Measurements from ENCODE around the gene IGFBP4.
"Not testable (repeated sequence)": the region's sequence is repeated elsewhere in the genome, so short reads cannot be mapped to it uniquely, and the experiment has no call there.

Gene IGFBP4

GRCh38 chr17:40443196-40443987 lies at the start of gene IGFBP4:
Gene IGFBP4, plus strand, starts transcription at chr17:40443450. Its CDS starts 286 bp downstream, at chr17:40443736.
- peak; percentile 85 for DNase-seq (ENCODE audit: low spot score)

- DNase-seq (ENCODE audit: low spot score) = peak; percentile 46
Measured at GRCh38 chr17:40399185-40399584, 44.1 kb upstream of the IGFBP4 start.

- no peak for DNase-seq (ENCODE audit: low spot score)
Measured at GRCh38 chr17:40402668-40403067, 40.6 kb upstream of the IGFBP4 start.

GRCh38 chr17:40404003-40404402 lies 39.2 kb upstream of the IGFBP4 start:
- no peak for DNase-seq (ENCODE audit: low spot score)

- DNase-seq (ENCODE audit: low spot score) = no peak
Measured at GRCh38 chr17:40407460-40407859, 35.8 kb upstream of the IGFBP4 start.

GRCh38 chr17:40409540-40409939 lies 33.7 kb upstream of the IGFBP4 start:
- not testable (repeated sequence) for DNase-seq (ENCODE audit: low spot score)

- DNase-seq (ENCODE audit: low spot score) = peak; percentile 23
Measured at GRCh38 chr17:40410082-40410481, 33.2 kb upstream of the IGFBP4 start.

GRCh38 chr17:40411821-40412220 lies 31.4 kb upstream of the IGFBP4 start:
- no peak for DNase-seq (ENCODE audit: low spot score)

- no peak for DNase-seq (ENCODE audit: low spot score)
Measured at GRCh38 chr17:40412880-40413279, 30.4 kb upstream of the IGFBP4 start.

- DNase-seq (ENCODE audit: low spot score) = not testable (repeated sequence)
Measured at GRCh38 chr17:40414312-40414711, 28.9 kb upstream of the IGFBP4 start.

- peak; percentile 37 for DNase-seq (ENCODE audit: low spot score)
Measured at GRCh38 chr17:40415390-40415789, 27.9 kb upstream of the IGFBP4 start.

GRCh38 chr17:40416671-40417070 lies 26.6 kb upstream of the IGFBP4 start:
- DNase-seq (ENCODE audit: low spot score) = no peak

- peak; percentile 20 for DNase-seq (ENCODE audit: low spot score)
Measured at GRCh38 chr17:40417258-40417608, 26.0 kb upstream of the IGFBP4 start.

GRCh38 chr17:40417609-40418427 lies 25.4 kb upstream of the IGFBP4 start, which contains the start of gene TOP2A:
Gene TOP2A, minus strand, starts transcription at chr17:40417896. Its CDS starts 105 bp downstream, at chr17:40417791.
- peak; percentile 98 for DNase-seq (ENCODE audit: low spot score)

- DNase-seq (ENCODE audit: low spot score) = no peak
Measured at GRCh38 chr17:40418428-40418706, 24.9 kb upstream of the IGFBP4 start.

GRCh38 chr17:40419559-40420331 lies 23.5 kb upstream of the IGFBP4 start:
- no peak for DNase-seq (ENCODE audit: low spot score)

- peak; percentile 61 for DNase-seq (ENCODE audit: low spot score)
Measured at GRCh38 chr17:40422990-40423633, 20.1 kb upstream of the IGFBP4 start.

GRCh38 chr17:40425741-40426140 lies 17.5 kb upstream of the IGFBP4 start:
- DNase-seq (ENCODE audit: low spot score) = no peak

GRCh38 chr17:40427002-40427491 lies 16.2 kb upstream of the IGFBP4 start:
- DNase-seq (ENCODE audit: low spot score) = no peak

GRCh38 chr17:40430272-40431230 lies 12.7 kb upstream of the IGFBP4 start:
- DNase-seq (ENCODE audit: low spot score) = no peak

- DNase-seq (ENCODE audit: low spot score) = no peak
Measured at GRCh38 chr17:40431231-40431602, 12.0 kb upstream of the IGFBP4 start.
